SU-DHL-6 (cell line): ENCODE measurements around the gene CNNM1.

Experiments used
- EZH2phosphoT487 ChIP-seq: fragments of 200-600 bp; sonication (generic), shearing (Covaris generic); conservative IDR thresholded peaks from 2 replicates; pipeline ENCODE4 v1.6.1; 2018; ENCODE audit warnings: mild to moderate bottlenecking, antibody characterized with exemption, low read length, moderate library complexity, mixed read lengths
- TF ChIP-seq, protein P1 (sequence below): fragments of 200-600 bp; sonication (generic); IDR thresholded peaks from one replicate; pipeline ENCODE4 v1.5.1; 2017; ENCODE audit warnings: antibody characterized with exemption, mild to moderate bottlenecking, low read length, moderate library complexity; ENCODE audit not compliant: insufficient read depth, poor library complexity, severe bottlenecking

DNA sequence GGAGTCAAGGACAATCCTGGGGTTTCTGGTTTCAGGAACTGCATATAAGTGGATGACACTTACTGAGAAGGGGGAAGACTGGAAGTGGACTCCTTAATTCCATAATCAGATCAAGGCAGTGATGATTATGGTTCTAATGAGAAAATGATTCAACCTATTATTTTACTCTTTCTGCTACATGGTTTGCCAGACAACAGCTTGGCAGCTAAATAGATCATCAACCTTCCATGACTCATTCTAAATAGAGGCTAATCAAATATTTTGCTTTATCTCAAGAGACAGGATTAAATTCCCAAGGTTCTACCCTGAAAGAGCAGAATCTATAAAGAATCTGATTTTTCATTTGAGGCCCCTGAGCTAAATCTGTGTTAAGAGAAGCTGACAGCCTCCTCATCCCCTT, 46.3 kb downstream of the CNNM1 start:
- TF ChIP-seq, protein P1, sequence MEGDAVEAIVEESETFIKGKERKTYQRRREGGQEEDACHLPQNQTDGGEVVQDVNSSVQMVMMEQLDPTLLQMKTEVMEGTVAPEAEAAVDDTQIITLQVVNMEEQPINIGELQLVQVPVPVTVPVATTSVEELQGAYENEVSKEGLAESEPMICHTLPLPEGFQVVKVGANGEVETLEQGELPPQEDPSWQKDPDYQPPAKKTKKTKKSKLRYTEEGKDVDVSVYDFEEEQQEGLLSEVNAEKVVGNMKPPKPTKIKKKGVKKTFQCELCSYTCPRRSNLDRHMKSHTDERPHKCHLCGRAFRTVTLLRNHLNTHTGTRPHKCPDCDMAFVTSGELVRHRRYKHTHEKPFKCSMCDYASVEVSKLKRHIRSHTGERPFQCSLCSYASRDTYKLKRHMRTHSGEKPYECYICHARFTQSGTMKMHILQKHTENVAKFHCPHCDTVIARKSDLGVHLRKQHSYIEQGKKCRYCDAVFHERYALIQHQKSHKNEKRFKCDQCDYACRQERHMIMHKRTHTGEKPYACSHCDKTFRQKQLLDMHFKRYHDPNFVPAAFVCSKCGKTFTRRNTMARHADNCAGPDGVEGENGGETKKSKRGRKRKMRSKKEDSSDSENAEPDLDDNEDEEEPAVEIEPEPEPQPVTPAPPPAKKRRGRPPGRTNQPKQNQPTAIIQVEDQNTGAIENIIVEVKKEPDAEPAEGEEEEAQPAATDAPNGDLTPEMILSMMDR, result no peak
- TF ChIP-seq EZH2phosphoT487, result no peak
